ENCODE measurements around the gene MRPL49.

The MRPL49 gene
- total RNA-seq: 43.2 to 91.6 reads per million in 2 donors

GRCh38 chr11:65121865-65122696 lies at the start of gene MRPL49, which contains the start of gene FAU:
Gene MRPL49 (plus strand): TSS chr11:65122321. CDS start chr11:65122347, 26 bp downstream.
Gene FAU (minus strand): TSS chr11:65122134. CDS start chr11:65121813, 321 bp downstream.
- peak; percentile 97 for DNase-seq

DNA sequence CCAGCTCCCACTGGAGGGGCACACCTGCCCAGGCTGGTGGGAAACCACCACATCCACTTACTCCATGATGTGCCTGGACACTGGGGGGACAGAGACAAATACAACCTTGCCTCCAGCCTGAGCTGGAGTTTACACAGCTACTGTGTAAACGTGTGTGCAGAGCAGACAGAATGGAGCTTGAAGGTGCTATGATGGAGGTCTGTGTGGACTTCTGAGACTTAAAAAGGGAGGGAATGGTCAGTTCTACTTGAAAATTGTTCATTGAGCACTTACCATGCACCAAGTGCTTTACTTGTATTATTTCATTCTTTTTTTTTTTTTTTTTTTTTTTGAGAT lies 49.5 kb upstream of the MRPL49 start:
- no peak for DNase-seq

DNA sequence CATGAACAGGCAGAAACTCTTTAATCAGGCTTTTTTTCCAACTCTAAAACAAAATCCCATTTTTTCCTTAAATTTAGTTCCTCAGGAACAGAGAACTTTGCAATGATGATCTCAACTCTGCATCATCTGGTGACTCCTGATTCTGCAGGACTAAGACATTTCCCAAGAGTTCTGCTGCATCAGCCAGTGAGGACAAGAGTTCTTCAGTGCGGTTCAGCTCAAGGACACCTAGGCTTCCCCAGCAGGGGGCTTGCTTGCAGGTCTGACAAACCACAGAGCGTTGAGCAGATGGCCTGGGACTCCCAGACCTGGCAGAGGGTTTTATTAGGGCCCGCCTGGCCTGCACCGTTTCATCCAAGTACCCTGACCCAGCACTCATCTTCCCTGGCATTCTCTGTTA lies 44.7 kb upstream of the MRPL49 start:
- DNase-seq: no peak

DNA sequence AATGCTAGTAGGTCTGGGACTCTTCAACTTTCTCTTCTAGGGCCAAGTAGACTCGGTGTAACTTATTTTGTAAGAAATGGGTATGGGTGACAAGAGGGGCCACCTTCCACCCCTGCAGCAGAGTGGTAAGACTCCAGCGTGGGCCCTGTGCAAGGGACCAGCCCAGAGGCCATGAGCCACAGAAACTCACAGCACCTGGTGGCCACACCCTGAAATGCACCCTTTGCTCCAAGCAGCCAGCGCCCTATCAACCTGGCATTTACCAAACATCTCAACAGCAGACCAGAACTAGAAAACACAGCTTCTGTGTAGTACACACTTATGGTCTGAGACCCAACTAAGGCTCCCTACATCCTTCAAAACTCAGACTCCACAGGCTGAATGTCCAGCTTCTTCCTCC lies 44.0 kb upstream of the MRPL49 start:
- DNase-seq: peak; percentile 63

GRCh38 chr11:65078786-65079342 lies 43.3 kb upstream of the MRPL49 start:
- DNase-seq: no peak

DNA sequence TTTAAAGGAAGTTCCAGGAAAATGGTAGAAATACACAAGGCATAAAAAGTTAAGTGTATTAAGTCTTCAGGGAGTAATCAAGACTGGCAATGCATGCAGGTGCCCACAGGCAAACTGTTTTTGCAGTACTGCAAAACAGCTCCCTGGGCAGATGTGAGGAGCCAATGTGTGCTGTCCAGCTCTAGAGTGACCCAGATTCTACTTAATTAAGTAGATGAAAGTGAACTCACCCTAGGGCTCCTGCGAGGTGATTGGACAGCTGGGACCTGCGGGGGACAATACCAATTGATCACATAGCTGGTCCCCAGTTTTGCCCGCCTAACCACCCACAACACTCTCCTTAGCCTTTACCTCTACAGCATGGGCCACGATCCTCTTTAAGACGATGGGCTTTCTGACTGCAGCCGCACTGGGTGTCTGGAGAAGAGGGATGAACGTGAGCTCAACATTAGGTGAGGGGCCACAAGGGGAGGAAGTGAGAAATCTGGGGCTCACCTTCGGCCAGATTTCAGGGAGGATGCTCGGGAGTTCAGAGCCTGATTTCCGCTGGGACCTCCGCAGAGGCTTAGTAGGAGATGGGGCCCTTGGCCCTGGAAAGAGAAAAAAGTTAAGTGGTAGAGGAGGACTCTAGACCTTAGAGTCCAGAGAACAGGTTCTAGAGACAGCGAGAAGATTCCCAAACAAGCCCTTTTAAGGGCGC lies 38.8 kb upstream of the MRPL49 start:
- DNase-seq: no peak

- DNase-seq: peak; percentile 91
These were observed 38.1 kb upstream of the MRPL49 start, which contains the start of the genes CDCA5 and ZFPL1 for GRCh38 chr11:65083834-65084597. Gene CDCA5 (minus strand): TSS chr11:65084040. CDS start chr11:65083978, 62 bp downstream. Gene ZFPL1 (plus strand): TSS chr11:65084222. CDS start chr11:65084699, 477 bp downstream.

- no peak for DNase-seq
These were observed 37.3 kb upstream of the MRPL49 start for GRCh38 chr11:65084598-65085375.

- no peak for DNase-seq
These were observed 36.7 kb upstream of the MRPL49 start for GRCh38 chr11:65085446-65085845.

- DNase-seq: no peak
These were observed 35.3 kb upstream of the MRPL49 start for GRCh38 chr11:65086809-65087208.

- no peak for DNase-seq
These were observed 34.9 kb upstream of the MRPL49 start for GRCh38 chr11:65087216-65087615.

DNA sequence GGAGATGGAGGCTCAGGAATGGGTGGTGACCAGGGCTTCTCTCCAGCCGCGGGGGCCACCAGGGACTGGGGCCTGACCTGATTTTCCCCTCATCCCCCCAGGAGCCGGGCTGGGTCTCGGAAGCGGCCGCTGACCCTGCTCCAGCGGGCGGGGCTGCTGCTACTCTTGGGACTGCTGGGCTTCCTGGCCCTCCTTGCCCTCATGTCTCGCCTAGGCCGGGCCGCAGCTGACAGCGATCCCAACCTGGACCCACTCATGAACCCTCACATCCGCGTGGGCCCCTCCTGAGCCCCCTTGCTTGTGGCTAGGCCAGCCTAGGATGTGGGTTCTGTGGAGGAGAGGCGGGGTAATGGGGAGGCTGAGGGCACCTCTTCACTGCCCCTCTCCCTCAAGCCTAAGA lies 34.3 kb upstream of the MRPL49 start:
- DNase-seq: no peak

- DNase-seq: no peak
These were observed 32.5 kb upstream of the MRPL49 start for GRCh38 chr11:65089621-65090020.

DNA sequence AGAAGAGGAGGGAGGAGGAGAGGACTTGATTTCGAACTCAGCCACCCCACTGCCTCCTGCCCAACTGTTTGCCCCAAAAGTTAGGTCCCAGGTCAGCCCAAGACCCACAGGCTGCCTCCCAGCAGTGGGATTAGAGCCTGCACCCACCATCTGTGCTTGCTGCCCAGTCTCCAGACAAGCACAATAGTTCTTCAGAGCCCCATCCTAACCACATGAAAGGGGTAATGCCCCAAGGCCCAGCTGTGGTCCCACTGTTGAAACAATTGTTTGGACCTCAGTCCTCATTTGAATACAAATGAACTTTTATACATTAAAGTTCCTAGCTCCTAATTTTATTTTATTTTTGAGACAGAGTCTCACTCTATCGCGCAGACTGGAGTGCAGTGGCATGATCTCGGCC lies 31.5 kb upstream of the MRPL49 start:
- DNase-seq: no peak

DNA sequence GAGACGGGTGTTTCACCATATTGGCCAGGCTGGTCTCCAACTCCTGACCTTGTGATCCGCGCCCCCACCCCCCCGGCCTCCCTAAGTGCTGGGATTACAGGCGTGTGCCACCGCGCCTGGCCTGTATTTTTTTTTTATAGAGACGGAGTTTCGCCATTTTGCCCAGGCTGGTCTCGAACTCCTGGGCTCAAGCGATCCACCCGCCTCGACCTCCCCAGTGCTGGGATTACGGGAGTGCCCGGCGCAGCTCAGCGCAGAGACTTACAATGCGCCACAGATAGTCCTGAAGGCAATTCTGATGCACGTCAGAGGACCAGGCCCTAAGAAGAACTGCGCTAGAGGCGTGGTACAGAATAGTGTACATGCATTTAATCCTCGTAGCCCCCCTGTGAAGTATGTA lies 26.7 kb upstream of the MRPL49 start:
- DNase-seq: no peak

- DNase-seq: peak; percentile 75
These were observed 25.9 kb upstream of the MRPL49 start, which contains the start of gene VPS51 for GRCh38 chr11:65095974-65096806. Gene VPS51 (plus strand): TSS chr11:65096214. CDS start chr11:65096251, 37 bp downstream.

GRCh38 chr11:65096926-65097325 lies 25.2 kb upstream of the MRPL49 start:
- DNase-seq: no peak

- DNase-seq: no peak
These were observed 21.3 kb upstream of the MRPL49 start for GRCh38 chr11:65100674-65101350.

GRCh38 chr11:65102142-65103095 lies 19.7 kb upstream of the MRPL49 start:
- DNase-seq: no peak

Data from T-helper 9 cell (primary cell).